HTR-8/SVneo (cell line): ENCODE measurements around the gene MAP7.
A peak's percentile ranks its signal among the peaks of the same experiment; 100 is the strongest.
"Not testable (repeated sequence)": the region's sequence is repeated elsewhere in the genome, so short reads cannot be mapped to it uniquely, and the experiment has no call there.

Experiments
- DNase-seq: peaks from one replicate; pipeline ENCODE4 v3.0.0; 2011; ENCODE audit warnings: low spot score, mixed read lengths; ENCODE audit not compliant: insufficient read length
- FAIRE-seq: peaks from 2 replicates; lab custom pipeline; 2011; peaks lifted over from hg19 to GRCh38; lab: Jason Lieb, UNC

Gene MAP7

GRCh38 chr6:136550330-136551071 is at the start of gene MAP7:
Gene MAP7 (minus strand): TSS chr6:136550422. CDS start chr6:136550408, 14 bp downstream.
- DNase-seq: peak; percentile 50

GRCh38 chr6:136599329-136600011 is 49.2 kb upstream of the MAP7 start:
- DNase-seq (no peak), FAIRE-seq (no peak)

More at GRCh38 chr6:136550330-136551071, at the start of gene MAP7:
- no peak for FAIRE-seq

- no peak for DNase-seq
Observed at GRCh38 chr6:136598048-136598447, 47.8 kb upstream of the MAP7 start.

GRCh38 chr6:136594671-136595070 is 44.4 kb upstream of the MAP7 start:
- DNase-seq (no peak), FAIRE-seq (no peak)

More at GRCh38 chr6:136598048-136598447, 47.8 kb upstream of the MAP7 start:
- no peak for FAIRE-seq

GRCh38 chr6:136593748-136594490 is 43.7 kb upstream of the MAP7 start:
- DNase-seq (peak; percentile 88), FAIRE-seq (peak; percentile 31)

GRCh38 chr6:136592930-136593673 is 42.9 kb upstream of the MAP7 start:
- DNase-seq (no peak), FAIRE-seq (no peak)

GRCh38 chr6:136591617-136592016 is 41.4 kb upstream of the MAP7 start:
- FAIRE-seq (no peak), DNase-seq (no peak)

GRCh38 chr6:136590846-136591245 is 40.6 kb upstream of the MAP7 start:
- FAIRE-seq, DNase-seq: not testable (repeated sequence)

GRCh38 chr6:136587527-136587926 is 37.3 kb upstream of the MAP7 start:
- peak; percentile 28 for FAIRE-seq

GRCh38 chr6:136586295-136586694 is 36.1 kb upstream of the MAP7 start:
- FAIRE-seq (no peak), DNase-seq (no peak)

More at GRCh38 chr6:136587527-136587926, 37.3 kb upstream of the MAP7 start:
- no peak for DNase-seq

- not testable (repeated sequence) for FAIRE-seq, DNase-seq
Observed at GRCh38 chr6:136585523-136585922, 35.3 kb upstream of the MAP7 start.

GRCh38 chr6:136584290-136584689 is 34.1 kb upstream of the MAP7 start:
- FAIRE-seq, DNase-seq: not testable (repeated sequence)

- DNase-seq: peak; percentile 51
- no peak for FAIRE-seq
Observed at GRCh38 chr6:136582711-136583471, 32.7 kb upstream of the MAP7 start.

- FAIRE-seq (no peak), DNase-seq (no peak)
Observed at GRCh38 chr6:136579800-136580199, 29.6 kb upstream of the MAP7 start.

GRCh38 chr6:136576821-136577220 is 26.6 kb upstream of the MAP7 start:
- FAIRE-seq: no peak

GRCh38 chr6:136571496-136571895 is 21.3 kb upstream of the MAP7 start:
- DNase-seq: no peak
- FAIRE-seq: no peak

More at GRCh38 chr6:136576821-136577220, 26.6 kb upstream of the MAP7 start:
- DNase-seq: no peak

- FAIRE-seq: no peak
- no peak for DNase-seq
Observed at GRCh38 chr6:136571065-136571464, 20.8 kb upstream of the MAP7 start.

GRCh38 chr6:136568129-136568528 is 17.9 kb upstream of the MAP7 start:
- no peak for DNase-seq
- FAIRE-seq: no peak

- no peak for FAIRE-seq
- no peak for DNase-seq
Observed at GRCh38 chr6:136567688-136568087, 17.5 kb upstream of the MAP7 start.
